Lung (tissue), 12 donors: ENCODE data around the gene CKLF. TPM values are rescaled to one million over a fixed set of nuclear protein-coding genes. Genes with fewer than 3 reads are reported as not detected.

ENCODE experiments used
- ATAC-seq: fragments of 200-7000 bp; cut with Tn5 transposase; one replicate; pipeline ENCODE4 v1.9.1; 2020; ENCODE audit warnings: moderate number of reproducible peaks; ENCODE audit not compliant: insufficient read depth, low FRiP score
- DNase-seq, 3 donors: peaks; one replicate each; pipeline ENCODE4 v3.0.0-alpha.2; 2013 to 2017
- H3K27ac ChIP-seq, 2 donors: one replicate each; pipeline ENCODE4 v1.5.1; 2013; ENCODE audit warnings: mild to moderate bottlenecking in 2 of 2, moderate library complexity in 2 of 2, control low read depth in 1 of 2, inconsistent platforms in 1 of 2, low read depth in 1 of 2, low read length in 1 of 2
- H3K27me3 ChIP-seq, 3 donors: one replicate each; pipeline ENCODE4 v1.5.1; 2013; ENCODE audit warnings: low read length in 2 of 3; ENCODE audit not compliant: control insufficient read depth in 3 of 3, insufficient read depth in 3 of 3
- H3K36me3 ChIP-seq, 4 donors: one replicate each; pipeline ENCODE4 v1.5.1; 2013; ENCODE audit warnings: low read length in 4 of 4, mild to moderate bottlenecking in 1 of 4, moderate library complexity in 1 of 4; ENCODE audit not compliant: control insufficient read depth in 4 of 4, insufficient read depth in 4 of 4
- H3K4me1 ChIP-seq, 5 donors: one replicate each; pipeline ENCODE4 v1.5.1; 2013; ENCODE audit warnings: low read length in 5 of 5, mild to moderate bottlenecking in 2 of 5, moderate library complexity in 1 of 5; ENCODE audit not compliant: control insufficient read depth in 5 of 5, insufficient read depth in 5 of 5
- H3K4me3 ChIP-seq: one replicate; pipeline ENCODE4 v1.5.1; 2013; ENCODE audit warnings: mild to moderate bottlenecking, control low read depth, moderate library complexity
- H3K9ac ChIP-seq, 2 donors: one replicate each; pipeline ENCODE4 v1.5.1; 2013; ENCODE audit warnings: low read length in 2 of 2, control low read depth in 1 of 2; ENCODE audit not compliant: insufficient read depth in 1 of 2
- H3K9me3 ChIP-seq, 4 donors: one replicate each; pipeline ENCODE4 v1.5.1; 2013; ENCODE audit warnings: low read length in 3 of 4, mild to moderate bottlenecking in 1 of 4, moderate library complexity in 1 of 4; ENCODE audit not compliant: control insufficient read depth in 4 of 4, insufficient read depth in 3 of 4
- WGBS, 2 donors: extraction: QIAGEN DNeasy Blood & Tissue Kit; methylation state at CpG; one replicate each; pipeline ENCODE4 v1.1.7; 2013; 5-methylcytosine and 5-hydroxymethylcytosine counted together
- polyA plus RNA-seq, 2 donors: library from polyadenylated mRNA; stranded (reverse); fragments of 200-250 nt; gene quantifications; one replicate each; pipeline ENCODE4 v1.2.1, GENCODE V29; 2013
- total RNA-seq, 2 donors: library from RNA; depleted of rRNA in 1 of 2; stranded (reverse); fragments of >200 nt in 1 of 2; gene quantifications; one replicate each; pipeline ENCODE4 v1.2.1, GENCODE V29; 2014 to 2021
- TF ChIP-seq, protein P1 (sequence below): IDR thresholded peaks from 2 replicates; pipeline ENCODE4 v1.5.1; 2012; ENCODE audit warnings: mild to moderate bottlenecking; ENCODE audit errors: control extremely low read depth, extremely low read depth
- donor health status: control.
- donor health status: control.
- donor health status: Bipolar disorder and iron deficiency.
- donor health status: healthy.
- donor health status: DM: yes; HTN: yes; CAD: no.

Gene CKLF
- total and polyA plus RNA-seq, 4 donors, result 43.1 to 133 (median 46.2) TPM

DNA sequence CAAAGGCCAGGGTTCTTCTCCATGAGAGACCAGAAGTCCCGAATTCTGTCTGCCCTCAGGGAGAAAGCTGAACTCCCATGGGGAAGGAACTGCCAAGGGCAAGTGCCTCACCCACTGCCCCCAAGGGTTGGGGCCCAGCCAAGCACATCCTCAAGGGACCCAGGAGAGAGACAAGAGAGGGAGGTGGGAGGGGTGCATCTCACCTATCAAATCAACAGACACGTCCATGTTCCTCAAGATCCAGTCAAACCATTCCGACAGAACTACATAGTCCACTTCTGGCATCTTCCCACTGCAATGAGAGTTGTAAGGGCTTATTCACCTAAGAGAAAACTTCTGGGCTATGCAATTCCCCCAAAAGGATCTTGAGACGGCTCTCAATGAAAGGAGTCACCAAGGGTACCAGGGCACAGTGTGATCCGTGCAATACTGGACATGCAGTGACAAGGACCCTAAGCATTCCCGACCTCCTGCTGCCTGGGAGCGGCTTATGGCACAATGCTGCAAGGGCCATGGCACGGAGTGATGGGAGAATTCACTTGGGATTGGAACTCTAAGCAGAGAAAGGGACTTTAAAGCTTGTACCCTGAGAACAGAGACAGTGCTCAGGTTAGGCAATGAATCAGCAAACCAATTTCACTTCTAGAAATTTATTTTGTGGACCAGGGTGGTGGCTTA lies 34.7 kb upstream of the CKLF start:
- Histone ChIP-seq H3K9me3 (no peaks in the 10 kb centered on the region), H3K27ac (peak overlapping the region; percentile 96), H3K4me3 (no peak overlapping the region), H3K4me1 (peaks cover 9 to 47% (median 16%) of the 10 kb centered on the region in 5 donors), H3K9ac (peak overlapping the region in 1 of 2 donors; percentile 82), H3K36me3 (peaks cover 0 to 19% (median 6%) of the 10 kb centered on the region in 4 donors), H3K27me3 (no peaks in the 10 kb centered on the region)
- DNase-seq, result no peak
- ATAC-seq, result no peak
- WGBS, 2 donors, result 74 to 75% methylated on average over 8 of the region's 8 CpGs
- TF ChIP-seq, protein P1, sequence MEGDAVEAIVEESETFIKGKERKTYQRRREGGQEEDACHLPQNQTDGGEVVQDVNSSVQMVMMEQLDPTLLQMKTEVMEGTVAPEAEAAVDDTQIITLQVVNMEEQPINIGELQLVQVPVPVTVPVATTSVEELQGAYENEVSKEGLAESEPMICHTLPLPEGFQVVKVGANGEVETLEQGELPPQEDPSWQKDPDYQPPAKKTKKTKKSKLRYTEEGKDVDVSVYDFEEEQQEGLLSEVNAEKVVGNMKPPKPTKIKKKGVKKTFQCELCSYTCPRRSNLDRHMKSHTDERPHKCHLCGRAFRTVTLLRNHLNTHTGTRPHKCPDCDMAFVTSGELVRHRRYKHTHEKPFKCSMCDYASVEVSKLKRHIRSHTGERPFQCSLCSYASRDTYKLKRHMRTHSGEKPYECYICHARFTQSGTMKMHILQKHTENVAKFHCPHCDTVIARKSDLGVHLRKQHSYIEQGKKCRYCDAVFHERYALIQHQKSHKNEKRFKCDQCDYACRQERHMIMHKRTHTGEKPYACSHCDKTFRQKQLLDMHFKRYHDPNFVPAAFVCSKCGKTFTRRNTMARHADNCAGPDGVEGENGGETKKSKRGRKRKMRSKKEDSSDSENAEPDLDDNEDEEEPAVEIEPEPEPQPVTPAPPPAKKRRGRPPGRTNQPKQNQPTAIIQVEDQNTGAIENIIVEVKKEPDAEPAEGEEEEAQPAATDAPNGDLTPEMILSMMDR, result no peak

DNA sequence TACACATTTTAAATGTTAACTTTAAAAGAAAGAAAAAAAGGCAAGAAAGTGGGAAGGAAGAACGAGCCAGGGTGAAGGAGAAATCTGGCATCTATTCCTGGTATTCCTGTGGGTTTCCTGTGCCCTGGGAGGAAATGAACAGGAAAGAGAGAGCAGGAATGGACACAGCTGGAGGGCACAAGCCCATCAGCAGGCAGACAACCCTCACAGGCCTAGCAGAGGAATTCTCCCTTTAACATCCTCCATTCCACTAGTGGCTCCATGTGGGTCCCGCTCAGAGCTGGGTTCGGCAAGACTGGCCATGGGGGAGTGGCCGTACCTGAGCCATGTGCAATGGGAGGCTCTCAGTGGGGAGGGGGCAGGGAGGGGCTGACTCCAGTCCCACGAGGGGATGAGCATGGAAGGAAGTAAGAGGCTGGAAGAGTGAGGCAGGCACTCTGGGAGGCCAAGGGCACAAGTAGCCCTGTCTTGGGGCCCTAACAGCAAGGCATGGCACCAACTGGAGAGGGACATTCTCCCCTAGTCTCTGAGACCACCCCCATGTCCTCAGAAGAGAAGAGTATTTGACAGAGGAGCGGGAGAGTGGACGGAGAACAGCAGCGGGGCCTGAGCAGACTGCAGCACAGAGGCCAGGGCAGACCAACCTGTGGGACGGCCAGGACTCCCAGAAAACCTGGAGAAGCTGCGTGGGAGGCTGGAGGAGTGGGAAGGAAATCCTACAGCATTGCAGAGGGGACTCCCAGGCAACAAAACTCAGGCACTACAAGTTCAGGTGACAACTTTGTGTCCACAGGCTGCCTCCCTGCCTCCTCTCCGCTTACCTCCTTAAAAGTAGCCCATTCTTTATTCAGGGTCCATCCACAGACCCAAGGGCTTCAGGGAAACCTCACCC lies 32.6 kb upstream of the CKLF start:
- ATAC-seq, result no peak
- DNase-seq, result no peak
- peaks cover 0 to 14% (median 5%) of the 10 kb centered on the region in 4 donors for H3K36me3 ChIP-seq
- WGBS, 2 donors, result 82 to 83% methylated on average over 11 of the region's 11 CpGs
- H3K9me3 ChIP-seq, result no peaks in the 10 kb centered on the region
- TF ChIP-seq, protein P1, result no peak
- no peaks in the 10 kb centered on the region for H3K27me3 ChIP-seq
- no peak overlapping the region for H3K9ac ChIP-seq
- H3K27ac ChIP-seq, result peak overlapping the region; percentile 1 to 91
- no peak overlapping the region for H3K4me3 ChIP-seq
- peaks cover 9 to 49% (median 16%) of the 10 kb centered on the region in 5 donors for H3K4me1 ChIP-seq

DNA sequence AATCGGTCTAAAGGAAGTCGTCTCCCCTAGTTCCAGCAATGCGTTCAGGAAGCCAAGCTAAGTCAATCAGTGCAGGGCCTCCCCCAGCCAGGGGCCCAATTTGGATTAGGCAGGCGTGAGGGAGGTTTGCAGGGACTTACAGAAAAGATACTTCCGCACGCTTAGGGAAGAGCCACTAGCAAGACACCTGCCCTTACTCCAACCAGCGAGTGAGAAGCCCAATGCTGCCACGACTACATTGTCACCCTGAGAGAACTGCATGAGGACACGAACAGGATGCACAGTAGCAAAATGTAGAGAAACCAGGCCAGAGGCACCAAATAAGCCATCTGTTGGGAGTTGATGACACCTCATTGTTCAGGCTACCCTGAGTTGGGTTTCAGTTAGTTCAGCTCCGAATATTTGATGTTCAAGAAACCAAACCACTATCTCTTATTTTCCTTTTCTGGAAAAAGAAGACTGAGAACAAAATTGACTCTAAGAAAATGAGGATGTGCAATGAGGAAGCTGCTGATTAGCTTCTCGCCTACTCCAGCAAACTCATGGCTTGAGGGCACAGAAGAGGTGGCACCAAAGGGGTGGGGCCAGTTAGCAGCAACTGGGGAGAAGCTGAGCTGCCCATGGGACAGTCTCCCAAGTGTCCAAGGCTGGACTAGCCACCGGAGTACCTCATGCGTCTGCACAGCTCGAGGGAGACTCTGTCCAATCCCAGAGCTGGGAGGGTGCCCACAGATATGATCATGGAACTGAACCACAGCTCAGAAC lies 31.8 kb upstream of the CKLF start:
- peaks cover 0 to 14% (median 7%) of the 10 kb centered on the region in 4 donors for H3K36me3 ChIP-seq
- DNase-seq (peak in 1 of 3 donors; percentile 9), ATAC-seq (no peak)
- no peaks in the 10 kb centered on the region for H3K27me3 ChIP-seq
- H3K9me3 ChIP-seq, result no peaks in the 10 kb centered on the region
- WGBS, 2 donors, result 47 to 69% methylated on average over 14 of the region's 14 CpGs
- peaks cover 9 to 43% (median 16%) of the 10 kb centered on the region in 5 donors for H3K4me1 ChIP-seq
- peak overlapping the region in 1 of 2 donors; percentile 91 for H3K27ac ChIP-seq
- TF ChIP-seq, protein P1, result no peak
- H3K4me3 ChIP-seq, result no peak overlapping the region
- H3K9ac ChIP-seq, result no peak overlapping the region
